ENCODE measurements around the gene CUX1.

CUX1 gene

DNA sequence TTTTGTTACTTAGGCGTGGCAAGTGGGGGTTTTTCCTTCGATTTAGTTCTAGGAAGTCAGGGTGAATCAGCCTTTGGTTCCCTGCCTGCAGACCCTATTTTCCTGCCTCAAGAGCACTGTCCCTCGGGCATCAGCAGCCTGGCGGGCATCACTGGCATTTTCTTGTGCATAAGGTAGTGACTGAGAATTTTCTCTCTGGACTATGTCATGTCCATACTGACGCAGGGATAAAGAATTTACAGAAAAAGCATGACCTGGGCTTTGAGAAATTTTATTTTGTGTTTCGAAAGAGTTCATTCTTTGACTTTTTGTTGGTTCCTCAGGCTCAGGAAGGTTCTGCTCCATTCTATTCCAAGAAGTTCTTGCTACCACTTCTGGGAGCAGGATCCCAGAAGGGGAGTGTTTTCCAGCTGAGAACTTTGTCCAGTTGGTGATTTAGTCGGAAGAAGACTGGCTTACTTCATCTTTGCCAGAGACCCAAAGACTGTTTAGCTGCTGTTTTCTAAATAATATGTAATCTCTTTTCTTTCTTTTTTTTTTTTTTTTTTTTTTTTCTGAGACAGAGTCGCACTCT lies 255.3 kb downstream of the CUX1 start:
- Histone ChIP-seq H3K4me2 (no peak overlapping the region), H3K4me1 (ENCODE audit: low read depth, poor library complexity, severe bottlenecking) (no peaks in the 10 kb centered on the region), H3K27me3 (ENCODE audit: insufficient read depth, low read depth) (no peaks in the 10 kb centered on the region), H3K79me2 (ENCODE audit: insufficient read depth, low read depth) (no peaks in the 10 kb centered on the region), H3K27ac (no peak overlapping the region), H3K36me3 (ENCODE audit: insufficient read depth) (no peaks in the 10 kb centered on the region), H4K20me1 (ENCODE audit: insufficient read depth) (no peaks in the 10 kb centered on the region), H3K4me3 (IDR thresholded peaks at IDR 0.05; ENCODE audit: insufficient read depth, low read depth, low read length) (no peak overlapping the region), H2AFZ (ENCODE audit: low read depth) (no peak overlapping the region), H3K9ac (no peak overlapping the region)
- TF ChIP-seq CTCF (conservative IDR thresholded peaks at IDR 0.05; ENCODE audit: low read depth, low read length) = no peak

- no peak overlapping the region for H3K27ac ChIP-seq
- H3K4me3 ChIP-seq (IDR thresholded peaks at IDR 0.05; ENCODE audit: insufficient read depth, low read depth, low read length) = no peak overlapping the region
- no peak overlapping the region for H2AFZ ChIP-seq (ENCODE audit: low read depth)
- H3K36me3 ChIP-seq (ENCODE audit: insufficient read depth) = no peaks in the 10 kb centered on the region
- no peaks in the 10 kb centered on the region for H3K27me3 ChIP-seq (ENCODE audit: insufficient read depth, low read depth)
- H3K9ac ChIP-seq = no peak overlapping the region
- H3K79me2 ChIP-seq (ENCODE audit: insufficient read depth, low read depth) = no peaks in the 10 kb centered on the region
- H3K4me1 ChIP-seq (ENCODE audit: low read depth, poor library complexity, severe bottlenecking) = no peaks in the 10 kb centered on the region
- H4K20me1 ChIP-seq (ENCODE audit: insufficient read depth) = no peaks in the 10 kb centered on the region
- H3K4me2 ChIP-seq = no peak overlapping the region
- no peak for TF ChIP-seq CTCF (conservative IDR thresholded peaks at IDR 0.05; ENCODE audit: low read depth, low read length)
These were observed 256.8 kb downstream of the CUX1 start for GRCh38 chr7:102073931-102074880.

GRCh38 chr7:102075126-102075525 lies 257.7 kb downstream of the CUX1 start:
- no peak overlapping the region for H3K27ac ChIP-seq
- H4K20me1 ChIP-seq (ENCODE audit: insufficient read depth) = no peaks in the 10 kb centered on the region
- no peaks in the 10 kb centered on the region for H3K36me3 ChIP-seq (ENCODE audit: insufficient read depth)
- H3K79me2 ChIP-seq (ENCODE audit: insufficient read depth, low read depth) = no peaks in the 10 kb centered on the region
- no peak overlapping the region for H2AFZ ChIP-seq (ENCODE audit: low read depth)
- no peak overlapping the region for H3K4me2 ChIP-seq
- no peak for TF ChIP-seq CTCF (conservative IDR thresholded peaks at IDR 0.05; ENCODE audit: low read depth, low read length)
- no peaks in the 10 kb centered on the region for H3K27me3 ChIP-seq (ENCODE audit: insufficient read depth, low read depth)
- H3K4me3 ChIP-seq (IDR thresholded peaks at IDR 0.05; ENCODE audit: insufficient read depth, low read depth, low read length) = no peak overlapping the region
- H3K9ac ChIP-seq = no peak overlapping the region
- no peaks in the 10 kb centered on the region for H3K4me1 ChIP-seq (ENCODE audit: low read depth, poor library complexity, severe bottlenecking)

GRCh38 chr7:102075553-102076135 lies 258.2 kb downstream of the CUX1 start:
- Histone ChIP-seq H4K20me1 (ENCODE audit: insufficient read depth) (no peaks in the 10 kb centered on the region), H2AFZ (ENCODE audit: low read depth) (no peak overlapping the region), H3K4me3 (IDR thresholded peaks at IDR 0.05; ENCODE audit: insufficient read depth, low read depth, low read length) (no peak overlapping the region), H3K4me1 (ENCODE audit: low read depth, poor library complexity, severe bottlenecking) (no peaks in the 10 kb centered on the region), H3K27ac (no peak overlapping the region), H3K4me2 (no peak overlapping the region), H3K36me3 (ENCODE audit: insufficient read depth) (no peaks in the 10 kb centered on the region), H3K9ac (no peak overlapping the region), H3K79me2 (ENCODE audit: insufficient read depth, low read depth) (no peaks in the 10 kb centered on the region), H3K27me3 (ENCODE audit: insufficient read depth, low read depth) (no peaks in the 10 kb centered on the region)
- no peak for TF ChIP-seq CTCF (conservative IDR thresholded peaks at IDR 0.05; ENCODE audit: low read depth, low read length)

Measured in KMS-11 (cell line).